ENCODE measurements around the gene CD109.

Gene CD109

GRCh38 chr6:73866305-73866704, 170.3 kb downstream of the CD109 start:
- no peaks in the 10 kb centered on the region for H3K9me3 ChIP-seq (ENCODE audit: control insufficient read depth, insufficient read depth, low read depth, low read length)
- H3K27ac ChIP-seq (ENCODE audit: low read depth, low read length), result no peak overlapping the region
- no peak overlapping the region for H3K9ac ChIP-seq (ENCODE audit: low read length)
- no peaks in the 10 kb centered on the region for H3K36me3 ChIP-seq (ENCODE audit: control insufficient read depth, insufficient read depth, low read length)
- H3K4me1 ChIP-seq (ENCODE audit: control insufficient read depth, insufficient read depth, low read length), result no peaks in the 10 kb centered on the region
- no peak overlapping the region for H3K4me3 ChIP-seq (ENCODE audit: low read depth, low read length)
- no peaks in the 10 kb centered on the region for H3K27me3 ChIP-seq (ENCODE audit: control insufficient read depth, insufficient read depth, low read length)

DNA sequence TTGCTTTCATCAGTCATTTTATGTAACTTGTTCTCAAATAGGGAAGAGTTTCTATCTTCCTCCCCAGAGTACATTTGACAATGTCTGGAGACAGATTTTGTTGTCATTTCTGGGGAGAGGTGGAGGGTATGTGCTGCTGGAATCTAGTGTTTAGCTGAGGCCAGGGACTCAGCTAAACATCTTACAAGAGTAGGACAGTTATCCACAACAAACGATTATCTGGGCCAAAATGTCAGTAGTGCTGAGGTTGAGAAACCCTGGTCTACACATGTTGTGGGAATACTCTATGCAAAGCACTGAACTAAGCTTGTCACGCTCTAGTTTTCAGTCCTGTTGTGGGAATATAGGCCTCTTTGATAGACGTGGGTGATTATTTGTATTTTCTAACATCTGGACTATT, 171.4 kb downstream of the CD109 start:
- H3K27me3 ChIP-seq (ENCODE audit: control insufficient read depth, insufficient read depth, low read length), result no peaks in the 10 kb centered on the region
- H3K4me1 ChIP-seq (ENCODE audit: control insufficient read depth, insufficient read depth, low read length), result no peaks in the 10 kb centered on the region
- no peak overlapping the region for H3K4me3 ChIP-seq (ENCODE audit: low read depth, low read length)
- no peak overlapping the region for H3K27ac ChIP-seq (ENCODE audit: low read depth, low read length)
- H3K36me3 ChIP-seq (ENCODE audit: control insufficient read depth, insufficient read depth, low read length), result no peaks in the 10 kb centered on the region
- no peak overlapping the region for H3K9ac ChIP-seq (ENCODE audit: low read length)
- no peaks in the 10 kb centered on the region for H3K9me3 ChIP-seq (ENCODE audit: control insufficient read depth, insufficient read depth, low read depth, low read length)

DNA sequence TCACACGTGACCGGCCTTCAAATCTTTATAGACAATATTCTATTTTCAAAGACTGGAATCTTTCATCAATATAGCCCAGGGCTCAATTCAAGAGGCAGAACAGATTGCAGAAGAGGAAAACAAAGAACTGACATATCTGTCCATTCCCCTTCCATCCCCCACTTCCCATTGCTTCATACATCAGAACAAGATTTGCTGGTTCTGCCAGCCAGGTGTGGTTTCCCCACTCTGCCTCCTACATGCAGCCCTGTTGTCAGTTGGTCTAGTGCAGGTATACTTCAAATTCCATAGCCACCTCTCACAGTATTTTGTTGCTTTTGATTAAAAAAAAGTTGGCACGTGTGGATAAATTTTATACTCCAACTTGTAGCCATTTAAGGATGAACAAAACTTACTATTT, 174.9 kb downstream of the CD109 start:
- Histone ChIP-seq H3K9ac (ENCODE audit: low read length) (no peak overlapping the region), H3K27ac (ENCODE audit: low read depth, low read length) (no peak overlapping the region), H3K4me3 (ENCODE audit: low read depth, low read length) (no peak overlapping the region), H3K27me3 (ENCODE audit: control insufficient read depth, insufficient read depth, low read length) (no peaks in the 10 kb centered on the region), H3K9me3 (ENCODE audit: control insufficient read depth, insufficient read depth, low read depth, low read length) (no peaks in the 10 kb centered on the region), H3K36me3 (ENCODE audit: control insufficient read depth, insufficient read depth, low read length) (no peaks in the 10 kb centered on the region), H3K4me1 (ENCODE audit: control insufficient read depth, insufficient read depth, low read length) (no peaks in the 10 kb centered on the region)

GRCh38 chr6:73873081-73873480, 177.1 kb downstream of the CD109 start:
- H3K27ac ChIP-seq (ENCODE audit: low read depth, low read length), result no peak overlapping the region
- no peaks in the 10 kb centered on the region for H3K36me3 ChIP-seq (ENCODE audit: control insufficient read depth, insufficient read depth, low read length)
- H3K27me3 ChIP-seq (ENCODE audit: control insufficient read depth, insufficient read depth, low read length), result no peaks in the 10 kb centered on the region
- no peaks in the 10 kb centered on the region for H3K9me3 ChIP-seq (ENCODE audit: control insufficient read depth, insufficient read depth, low read depth, low read length)
- H3K9ac ChIP-seq (ENCODE audit: low read length), result no peak overlapping the region
- H3K4me1 ChIP-seq (ENCODE audit: control insufficient read depth, insufficient read depth, low read length), result no peaks in the 10 kb centered on the region
- no peak overlapping the region for H3K4me3 ChIP-seq (ENCODE audit: low read depth, low read length)
